ENCODE measurements around the gene MLN. TPM values are rescaled to one million over a fixed set of nuclear protein-coding genes. Genes with fewer than 3 reads are reported as not detected.
A peak's percentile ranks its signal among the peaks of the same experiment; 100 is the strongest.

The MLN gene
- total RNA-seq, 4 donors from 2014 or later: not detected

- no peaks in the 10 kb centered on the region for H3K27me3 ChIP-seq
- H3K4me1 ChIP-seq: peaks cover 49% of the 10 kb centered on the region
- TF ChIP-seq POLR2A (IDR thresholded peaks at IDR 0.05) (peak in 1 of 2 donors; percentile 65), POLR2AphosphoS5 (IDR thresholded peaks at IDR 0.05) (peak in 1 of 3 donors; percentile 69), EP300 (IDR thresholded peaks at IDR 0.05) (no peak)
- peak overlapping the region; percentile 93 for H3K4me3 ChIP-seq
- peak overlapping the region; percentile 99 for H3K27ac ChIP-seq
- peaks cover 21% of the 10 kb centered on the region for H3K36me3 ChIP-seq
- no peaks in the 10 kb centered on the region for H3K9me3 ChIP-seq
- WGBS: 0% methylated on average over 12 of the region's 53 CpGs
- peak; percentile 85 to 88 for DNase-seq (ENCODE audit: low spot score in 2 of 2)
Measured at GRCh38 chr6:33787954-33788693, 15.7 kb downstream of the MLN start.

- Histone ChIP-seq H3K4me1 (peaks cover 49% of the 10 kb centered on the region), H3K27ac (peak overlapping the region; percentile 99), H3K9me3 (no peaks in the 10 kb centered on the region), H3K4me3 (peak overlapping the region; percentile 93), H3K36me3 (peaks cover 28% of the 10 kb centered on the region), H3K27me3 (no peaks in the 10 kb centered on the region)
- 19% methylated on average over 7 of the region's 7 CpGs for WGBS
- TF ChIP-seq POLR2A (IDR thresholded peaks at IDR 0.05): no peak
- no peak for TF ChIP-seq POLR2AphosphoS5 (IDR thresholded peaks at IDR 0.05)
- no peak for TF ChIP-seq EP300 (IDR thresholded peaks at IDR 0.05)
- TF ChIP-seq CTCF (IDR thresholded peaks at IDR 0.05): no peak
- DNase-seq (ENCODE audit: low spot score in 2 of 2): no peak
Measured at GRCh38 chr6:33787346-33787953, 16.4 kb downstream of the MLN start.

GRCh38 chr6:33786736-33787135, 17.1 kb downstream of the MLN start:
- no peak for DNase-seq (ENCODE audit: low spot score in 2 of 2)
- Histone ChIP-seq H3K27ac (peak overlapping the region; percentile 99), H3K4me1 (peaks cover 49% of the 10 kb centered on the region), H3K36me3 (peaks cover 35% of the 10 kb centered on the region), H3K4me3 (peak overlapping the region; percentile 93), H3K27me3 (no peaks in the 10 kb centered on the region), H3K9me3 (no peaks in the 10 kb centered on the region)
- no peak for TF ChIP-seq POLR2A (IDR thresholded peaks at IDR 0.05)
- TF ChIP-seq POLR2AphosphoS5 (IDR thresholded peaks at IDR 0.05): no peak
- no peak for TF ChIP-seq CTCF (IDR thresholded peaks at IDR 0.05)
- TF ChIP-seq EP300 (IDR thresholded peaks at IDR 0.05): no peak
- 59% methylated on average over 3 of the region's 3 CpGs for WGBS

- no peak for DNase-seq (ENCODE audit: low spot score in 2 of 2)
- peaks cover 45% of the 10 kb centered on the region for H3K36me3 ChIP-seq
- H3K9me3 ChIP-seq: no peaks in the 10 kb centered on the region
- no peak for TF ChIP-seq CTCF (IDR thresholded peaks at IDR 0.05)
- TF ChIP-seq EP300 (IDR thresholded peaks at IDR 0.05): no peak
- peak overlapping the region; percentile 99 for H3K27ac ChIP-seq
- no peak overlapping the region for H3K4me3 ChIP-seq
- WGBS: 58% methylated on average over 3 of the region's 3 CpGs
- peaks cover 54% of the 10 kb centered on the region for H3K4me1 ChIP-seq
- H3K27me3 ChIP-seq: no peaks in the 10 kb centered on the region
Measured at GRCh38 chr6:33785778-33786177, 18.0 kb downstream of the MLN start.

GRCh38 chr6:33784787-33785186, 19.0 kb downstream of the MLN start:
- Histone ChIP-seq H3K4me1 (peaks cover 54% of the 10 kb centered on the region), H3K36me3 (peaks cover 55% of the 10 kb centered on the region), H3K9me3 (no peaks in the 10 kb centered on the region), H3K4me3 (no peak overlapping the region), H3K27ac (no peak overlapping the region), H3K27me3 (no peaks in the 10 kb centered on the region)
- no peak for DNase-seq (ENCODE audit: low spot score in 2 of 2)
- 81% methylated on average over 13 of the region's 13 CpGs for WGBS
- no peak for TF ChIP-seq EP300 (IDR thresholded peaks at IDR 0.05)
- TF ChIP-seq POLR2A (IDR thresholded peaks at IDR 0.05): no peak
- TF ChIP-seq CTCF (IDR thresholded peaks at IDR 0.05): no peak

Data from suprapubic skin (tissue), 4 donors.